Spleen (tissue), 7 donors: ENCODE results near the gene CALM1.

Experiments
- POLR2A ChIP-seq, 3 donors: fragments of 450-650 bp; IDR thresholded peaks; one replicate each; pipeline ENCODE4 v1.5.1; 2017; ENCODE audit warnings: antibody characterized with exemption in 3 of 3, mild to moderate bottlenecking in 1 of 3
- TF ChIP-seq, protein P1 (sequence below), 11 experiments: fragments of 200-600 bp in 7 of 11; fragments of 450-650 bp in 4 of 11; sonication (generic) in 4 of 11; IDR thresholded peaks in 8 of 11; conservative IDR thresholded peaks in 3 of 11; 1 replicate in 7 of 11; 2 replicates in 4 of 11; pipeline versions ENCODE4 v1.4.0 to v1.8.0; 2016 to 2021; ENCODE audit warnings: antibody characterized with exemption in 11 of 11, inconsistent platforms in 4 of 11, mild to moderate bottlenecking in 1 of 11
- donor health status: DM: no; HTN: no; CAD: no; lungs with moderate emphysema.
- donor health status: DM: no; HTN: no; CAD: no.
- donor health status: DM: no; HTN: no; CAD: no.

DNA sequence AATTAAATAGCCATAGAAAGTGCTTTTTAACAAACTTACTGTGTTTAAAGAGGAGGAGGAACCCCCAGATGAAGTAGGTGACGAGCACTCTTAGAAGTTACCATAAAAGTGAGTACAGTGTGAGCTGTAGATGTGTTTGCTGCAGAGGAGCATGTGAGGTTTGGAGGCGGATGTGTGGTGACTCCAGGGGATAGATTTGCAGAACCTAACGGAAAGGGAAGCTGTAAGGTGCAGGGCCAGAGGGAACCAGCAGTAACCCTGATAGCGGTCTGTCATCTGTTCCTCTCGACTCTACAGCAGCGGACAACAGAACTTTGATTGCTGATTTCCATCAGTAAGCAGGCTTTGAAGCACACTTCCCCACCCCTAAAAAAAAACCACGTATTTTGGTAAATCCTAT lies 5.2 kb downstream of the CALM1 start:
- TF ChIP-seq, protein P1, sequence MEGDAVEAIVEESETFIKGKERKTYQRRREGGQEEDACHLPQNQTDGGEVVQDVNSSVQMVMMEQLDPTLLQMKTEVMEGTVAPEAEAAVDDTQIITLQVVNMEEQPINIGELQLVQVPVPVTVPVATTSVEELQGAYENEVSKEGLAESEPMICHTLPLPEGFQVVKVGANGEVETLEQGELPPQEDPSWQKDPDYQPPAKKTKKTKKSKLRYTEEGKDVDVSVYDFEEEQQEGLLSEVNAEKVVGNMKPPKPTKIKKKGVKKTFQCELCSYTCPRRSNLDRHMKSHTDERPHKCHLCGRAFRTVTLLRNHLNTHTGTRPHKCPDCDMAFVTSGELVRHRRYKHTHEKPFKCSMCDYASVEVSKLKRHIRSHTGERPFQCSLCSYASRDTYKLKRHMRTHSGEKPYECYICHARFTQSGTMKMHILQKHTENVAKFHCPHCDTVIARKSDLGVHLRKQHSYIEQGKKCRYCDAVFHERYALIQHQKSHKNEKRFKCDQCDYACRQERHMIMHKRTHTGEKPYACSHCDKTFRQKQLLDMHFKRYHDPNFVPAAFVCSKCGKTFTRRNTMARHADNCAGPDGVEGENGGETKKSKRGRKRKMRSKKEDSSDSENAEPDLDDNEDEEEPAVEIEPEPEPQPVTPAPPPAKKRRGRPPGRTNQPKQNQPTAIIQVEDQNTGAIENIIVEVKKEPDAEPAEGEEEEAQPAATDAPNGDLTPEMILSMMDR (IDR thresholded peaks at IDR 0.05 in 8 of 11, conservative IDR thresholded peaks at IDR 0.05 in 3 of 11), result no peak
- no peak for TF ChIP-seq POLR2A (IDR thresholded peaks at IDR 0.05)
